Prostate gland (tissue), 2 donors: Measurements from ENCODE around the gene IL3RA.

Source experiments
- POLR2A ChIP-seq: fragments of 450-650 bp; IDR thresholded peaks from one replicate; pipeline ENCODE4 v1.6.1; 2016; ENCODE audit warnings: antibody characterized with exemption, mild to moderate bottlenecking
- POLR2AphosphoS5 ChIP-seq: sonication (generic); formaldehyde crosslinking; IDR thresholded peaks from one replicate; pipeline ENCODE4 v1.6.1; 2017; ENCODE audit warnings: antibody characterized with exemption
- TF ChIP-seq, protein P1 (sequence below), 4 experiments: fragments of 200-600 bp in 2 of 4; fragments of 450-650 bp in 2 of 4; sonication (generic) in 2 of 4; IDR thresholded peaks; 1 replicate in 3 of 4; 2 replicates in 1 of 4; pipeline ENCODE4 v1.5.1; 2016 to 2019; ENCODE audit warnings: antibody characterized with exemption in 4 of 4, mild to moderate bottlenecking in 2 of 4, moderate library complexity in 2 of 4

DNA sequence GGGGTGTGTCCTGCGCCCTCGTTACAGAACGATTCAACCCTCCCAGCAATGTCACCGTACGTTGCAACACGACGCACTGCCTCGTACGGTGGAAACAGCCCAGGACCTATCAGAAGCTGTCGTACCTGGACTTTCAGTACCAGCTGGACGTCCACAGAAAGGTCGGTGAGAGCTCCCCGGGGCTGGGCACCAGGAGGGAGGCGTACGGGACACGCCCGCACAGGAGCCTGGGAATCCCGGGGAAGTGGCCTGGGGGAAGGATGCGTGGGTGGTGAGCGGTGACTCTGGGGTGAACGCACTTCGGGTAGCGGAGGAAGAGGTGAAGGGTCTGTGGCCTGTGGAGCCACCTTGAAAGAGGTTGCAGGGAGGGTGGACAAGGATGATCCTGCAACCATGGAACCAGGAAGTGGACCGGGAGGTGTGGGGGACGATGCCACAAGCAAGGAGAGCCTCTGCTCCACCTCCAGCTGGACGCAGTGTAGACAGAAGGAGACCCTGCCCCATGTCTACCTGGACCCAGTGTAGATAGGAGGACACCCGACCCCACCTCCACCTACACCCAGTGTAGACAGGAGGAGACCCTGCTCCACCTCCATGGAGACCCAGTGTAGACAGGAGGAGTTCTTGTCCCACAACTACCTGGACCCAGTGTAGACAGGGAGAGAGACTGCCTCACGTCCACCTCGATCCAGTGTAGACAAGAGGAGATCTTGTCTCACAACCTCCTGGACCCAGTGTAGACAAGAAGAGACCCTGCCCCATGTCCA is 42.1 kb upstream of the IL3RA start:
- TF ChIP-seq, protein P1, sequence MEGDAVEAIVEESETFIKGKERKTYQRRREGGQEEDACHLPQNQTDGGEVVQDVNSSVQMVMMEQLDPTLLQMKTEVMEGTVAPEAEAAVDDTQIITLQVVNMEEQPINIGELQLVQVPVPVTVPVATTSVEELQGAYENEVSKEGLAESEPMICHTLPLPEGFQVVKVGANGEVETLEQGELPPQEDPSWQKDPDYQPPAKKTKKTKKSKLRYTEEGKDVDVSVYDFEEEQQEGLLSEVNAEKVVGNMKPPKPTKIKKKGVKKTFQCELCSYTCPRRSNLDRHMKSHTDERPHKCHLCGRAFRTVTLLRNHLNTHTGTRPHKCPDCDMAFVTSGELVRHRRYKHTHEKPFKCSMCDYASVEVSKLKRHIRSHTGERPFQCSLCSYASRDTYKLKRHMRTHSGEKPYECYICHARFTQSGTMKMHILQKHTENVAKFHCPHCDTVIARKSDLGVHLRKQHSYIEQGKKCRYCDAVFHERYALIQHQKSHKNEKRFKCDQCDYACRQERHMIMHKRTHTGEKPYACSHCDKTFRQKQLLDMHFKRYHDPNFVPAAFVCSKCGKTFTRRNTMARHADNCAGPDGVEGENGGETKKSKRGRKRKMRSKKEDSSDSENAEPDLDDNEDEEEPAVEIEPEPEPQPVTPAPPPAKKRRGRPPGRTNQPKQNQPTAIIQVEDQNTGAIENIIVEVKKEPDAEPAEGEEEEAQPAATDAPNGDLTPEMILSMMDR (IDR thresholded peaks at IDR 0.05) = no peak
- TF ChIP-seq POLR2A (no peak), POLR2AphosphoS5 (no peak)
